HG02973 (cell line): ENCODE measurements around the gene TINAGL1.

Source experiments
- ATAC-seq: cut with Tn5 transposase; IDR thresholded peaks from one replicate; pipeline ENCODE4 v1.9.1; 2021; ENCODE audit warnings: moderate library complexity; ENCODE audit not compliant: unreplicated experiment

TINAGL1 gene

GRCh38 chr1:31626223-31627207, 50.2 kb downstream of the TINAGL1 start:
- ATAC-seq: no peak

GRCh38 chr1:31627301-31627929, 51.1 kb downstream of the TINAGL1 start:
- ATAC-seq: no peak

- no peak for ATAC-seq
Observed at GRCh38 chr1:31627930-31628559, 51.7 kb downstream of the TINAGL1 start.

- no peak for ATAC-seq
Observed at GRCh38 chr1:31628931-31629556, 52.7 kb downstream of the TINAGL1 start.

GRCh38 chr1:31632649-31633048, 56.3 kb downstream of the TINAGL1 start:
- ATAC-seq: no peak

GRCh38 chr1:31633117-31633516, 56.8 kb downstream of the TINAGL1 start:
- ATAC-seq: no peak
